Measurements from ENCODE around the gene TRPM7.

DNA sequence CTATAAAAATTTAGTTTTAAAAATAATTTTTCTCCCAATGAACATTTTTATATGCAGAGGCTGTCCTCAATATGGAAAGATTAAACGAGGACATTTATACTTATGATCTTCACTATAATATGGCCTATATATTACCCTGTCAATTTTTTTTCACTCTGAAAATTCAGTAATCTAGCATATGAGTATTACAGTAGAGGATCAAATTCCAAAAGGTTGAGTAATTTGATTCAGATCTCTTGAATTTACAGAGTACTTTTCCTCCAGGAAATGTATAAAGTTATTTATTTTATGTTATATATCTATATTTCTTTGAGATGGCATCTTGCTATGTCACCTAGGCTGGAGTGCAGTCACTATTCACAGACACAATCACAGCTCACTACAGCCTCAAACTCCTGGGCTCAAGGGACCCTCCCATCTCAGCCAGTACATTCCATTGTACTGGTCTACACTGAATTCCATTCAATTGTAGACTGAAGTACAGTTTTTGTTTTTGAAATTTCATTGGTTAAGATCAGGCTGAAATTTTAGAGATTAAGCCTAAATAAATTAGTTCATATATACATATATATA is 16.3 kb upstream of the TRPM7 start:
- no peak for TF ChIP-seq GATA2 (IDR thresholded peaks at IDR 0.05; ENCODE audit: low read depth, low read length)
- no peak for TF ChIP-seq GATA3 (IDR thresholded peaks at IDR 0.05; ENCODE audit: low read depth, low read length)

All from SH-SY5Y (cell line).